SK-N-SH treated with all-trans-retinoic acid at 6 μM for 48 hours (cell line): Measurements from ENCODE around the gene CSGALNACT2.

Experiments
- ATAC-seq: fragments of 200-7000 bp; cut with Tn5 transposase; 3 replicates; pipeline ENCODE4 v1.9.1; 2020; ENCODE audit warnings: mild to moderate bottlenecking, moderate library complexity
- ARNTL ChIP-seq: fragments of 450-650 bp; formaldehyde crosslinking; IDR thresholded peaks from 2 replicates; pipeline ENCODE4 v1.5.0; 2020; ENCODE audit warnings: low read depth, mild to moderate bottlenecking, moderate library complexity, borderline replicate concordance
- BACH2 ChIP-seq: fragments of 250-450 bp; sonication (Bioruptor Pico); IDR thresholded peaks from 2 replicates; pipeline ENCODE4 v1.9.0; 2021; ENCODE audit warnings: mild to moderate bottlenecking, borderline replicate concordance
- CSDC2 ChIP-seq: fragments of 250-450 bp; sonication (Bioruptor Pico); IDR thresholded peaks from 2 replicates; pipeline ENCODE4 v1.5.0; 2020; ENCODE audit warnings: mild to moderate bottlenecking, moderate library complexity
- ESRRG ChIP-seq: fragments of 250-450 bp; sonication (Bioruptor Pico); IDR thresholded peaks from 2 replicates; pipeline ENCODE4 v1.6.1; 2021; ENCODE audit warnings: mild to moderate bottlenecking
- GLIS3 ChIP-seq: fragments of 250-450 bp; sonication (Bioruptor Pico); IDR thresholded peaks from 2 replicates; pipeline ENCODE4 v1.5.0; 2020; ENCODE audit warnings: mild to moderate bottlenecking, moderate library complexity
- ISL1 ChIP-seq: fragments of 250-450 bp; sonication (Bioruptor Pico); IDR thresholded peaks from 2 replicates; pipeline ENCODE4 v2.1.2; 2022; ENCODE audit warnings: mild to moderate bottlenecking, moderate library complexity
- OSR1 ChIP-seq: fragments of 250-450 bp; sonication (Bioruptor Pico); IDR thresholded peaks from 2 replicates; pipeline ENCODE4 v1.8.0; 2022; ENCODE audit warnings: moderate library complexity, mild to moderate bottlenecking, inconsistent platforms
- PPARA ChIP-seq: fragments of 250-450 bp; sonication (Bioruptor Pico); IDR thresholded peaks from 2 replicates; pipeline ENCODE4 v1.5.0; 2020; ENCODE audit warnings: mild to moderate bottlenecking, borderline replicate concordance
- SNAI2 ChIP-seq: fragments of 250-450 bp; sonication (Bioruptor Pico); IDR thresholded peaks from 2 replicates; pipeline ENCODE4 v1.5.0; 2020; ENCODE audit warnings: mild to moderate bottlenecking, moderate library complexity
- TCF4 ChIP-seq: fragments of 250-450 bp; sonication (Bioruptor Pico); IDR thresholded peaks from 2 replicates; pipeline ENCODE4 v1.8.0; 2021; ENCODE audit warnings: mild to moderate bottlenecking, moderate library complexity, borderline replicate concordance
- TOX ChIP-seq: fragments of 250-450 bp; sonication (Bioruptor Pico); IDR thresholded peaks from 2 replicates; pipeline ENCODE4 v1.8.0; 2021; ENCODE audit warnings: mild to moderate bottlenecking, moderate library complexity, borderline replicate concordance
- ZC3H10 ChIP-seq: fragments of 250-450 bp; sonication (Bioruptor Pico); IDR thresholded peaks from 2 replicates; pipeline ENCODE4 v1.5.1; 2021; ENCODE audit warnings: mild to moderate bottlenecking, moderate library complexity
- ZFP3 ChIP-seq: fragments of 250-450 bp; sonication (Bioruptor Pico); IDR thresholded peaks from 2 replicates; pipeline ENCODE4 v1.5.0; 2020; ENCODE audit warnings: mild to moderate bottlenecking, moderate library complexity
- ZFP30 ChIP-seq: fragments of 450-650 bp; formaldehyde crosslinking; IDR thresholded peaks from 2 replicates; pipeline ENCODE4 v1.5.0; 2022; ENCODE audit warnings: mild to moderate bottlenecking, moderate library complexity
- ZNF565 ChIP-seq: fragments of 450-650 bp; formaldehyde crosslinking; conservative IDR thresholded peaks from 2 replicates; pipeline ENCODE4 v1.5.0; 2020; ENCODE audit warnings: low read depth, mild to moderate bottlenecking, moderate library complexity
- ZNF70 ChIP-seq: fragments of 450-650 bp; formaldehyde crosslinking; IDR thresholded peaks from 2 replicates; pipeline ENCODE4 v1.5.0; 2020; ENCODE audit warnings: mild to moderate bottlenecking, moderate library complexity
- ZNF8 ChIP-seq: fragments of 450-650 bp; formaldehyde crosslinking; IDR thresholded peaks from 2 replicates; pipeline ENCODE4 v1.5.0; 2020; ENCODE audit warnings: mild to moderate bottlenecking, moderate library complexity
- TF ChIP-seq, protein P1 (sequence below): fragments of 250-450 bp; sonication (Bioruptor Pico); IDR thresholded peaks from 2 replicates; pipeline ENCODE4 v1.8.0; 2021; ENCODE audit warnings: low read depth, mild to moderate bottlenecking, moderate library complexity, borderline replicate concordance
- TF ChIP-seq, protein P2 (sequence below): fragments of 250-450 bp; sonication (Bioruptor Pico); IDR thresholded peaks from 2 replicates; pipeline ENCODE4 v1.8.0; 2020; ENCODE audit warnings: mild to moderate bottlenecking, moderate library complexity, borderline replicate concordance
- TF ChIP-seq, protein P3 (sequence below): fragments of 250-450 bp; sonication (Bioruptor Pico); IDR thresholded peaks from 2 replicates; pipeline ENCODE4 v1.5.1; 2021; ENCODE audit warnings: mild to moderate bottlenecking, moderate library complexity
- TF ChIP-seq, protein P4 (sequence below): fragments of 250-450 bp; sonication (Bioruptor Pico); IDR thresholded peaks from 2 replicates; pipeline ENCODE4 v1.5.0; 2020; ENCODE audit warnings: mild to moderate bottlenecking, moderate library complexity
- TF ChIP-seq, protein P5 (sequence below): fragments of 250-450 bp; sonication (Bioruptor Pico); IDR thresholded peaks from 2 replicates; pipeline ENCODE4 v1.5.1; 2020; ENCODE audit warnings: low read depth, mild to moderate bottlenecking, moderate library complexity

CSGALNACT2 gene

DNA sequence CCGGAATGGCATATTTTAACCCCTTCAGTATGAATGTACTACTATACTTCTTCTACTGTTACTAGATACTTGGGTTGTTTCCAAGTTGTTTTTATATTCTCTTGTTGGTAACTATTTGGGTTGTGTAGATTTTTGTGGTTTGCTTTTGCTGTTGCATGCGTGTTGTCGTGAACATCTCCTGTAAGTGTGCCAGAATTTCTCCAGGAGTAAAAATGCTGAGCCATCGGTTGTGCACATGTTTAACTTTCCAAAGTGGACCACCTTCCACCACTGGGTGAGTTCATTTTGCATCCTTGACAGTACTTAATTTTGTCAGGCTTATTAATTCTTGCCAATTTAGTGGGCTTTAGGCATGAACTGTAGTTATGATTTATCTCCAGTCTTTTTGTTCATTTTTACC, 47.9 kb downstream of the CSGALNACT2 start:
- no peak for ATAC-seq
- TF ChIP-seq ZC3H10 (no peak), ZNF565 (CRISPR knock-in tag) (no peak), GLIS3 (CRISPR knock-in tag) (no peak), ESRRG (CRISPR knock-in tag) (no peak), ZFP3 (CRISPR knock-in tag) (no peak), ARNTL (CRISPR knock-in tag) (no peak), ZNF70 (CRISPR knock-in tag) (no peak), OSR1 (CRISPR knock-in tag) (no peak), TOX (CRISPR knock-in tag) (no peak), SNAI2 (CRISPR knock-in tag) (no peak), PPARA (CRISPR knock-in tag) (no peak), ZNF8 (CRISPR knock-in tag) (no peak), TCF4 (CRISPR knock-in tag) (no peak), ISL1 (CRISPR knock-in tag) (no peak)
- TF ChIP-seq, protein P1, sequence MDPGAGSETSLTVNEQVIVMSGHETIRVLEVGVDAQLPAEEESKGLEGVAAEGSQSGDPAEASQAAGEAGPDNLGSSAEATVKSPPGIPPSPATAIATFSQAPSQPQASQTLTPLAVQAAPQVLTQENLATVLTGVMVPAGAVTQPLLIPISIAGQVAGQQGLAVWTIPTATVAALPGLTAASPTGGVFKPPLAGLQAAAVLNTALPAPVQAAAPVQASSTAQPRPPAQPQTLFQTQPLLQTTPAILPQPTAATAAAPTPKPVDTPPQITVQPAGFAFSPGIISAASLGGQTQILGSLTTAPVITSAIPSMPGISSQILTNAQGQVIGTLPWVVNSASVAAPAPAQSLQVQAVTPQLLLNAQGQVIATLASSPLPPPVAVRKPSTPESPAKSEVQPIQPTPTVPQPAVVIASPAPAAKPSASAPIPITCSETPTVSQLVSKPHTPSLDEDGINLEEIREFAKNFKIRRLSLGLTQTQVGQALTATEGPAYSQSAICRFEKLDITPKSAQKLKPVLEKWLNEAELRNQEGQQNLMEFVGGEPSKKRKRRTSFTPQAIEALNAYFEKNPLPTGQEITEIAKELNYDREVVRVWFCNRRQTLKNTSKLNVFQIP (CRISPR knock-in tag): no peak
- TF ChIP-seq, protein P2, sequence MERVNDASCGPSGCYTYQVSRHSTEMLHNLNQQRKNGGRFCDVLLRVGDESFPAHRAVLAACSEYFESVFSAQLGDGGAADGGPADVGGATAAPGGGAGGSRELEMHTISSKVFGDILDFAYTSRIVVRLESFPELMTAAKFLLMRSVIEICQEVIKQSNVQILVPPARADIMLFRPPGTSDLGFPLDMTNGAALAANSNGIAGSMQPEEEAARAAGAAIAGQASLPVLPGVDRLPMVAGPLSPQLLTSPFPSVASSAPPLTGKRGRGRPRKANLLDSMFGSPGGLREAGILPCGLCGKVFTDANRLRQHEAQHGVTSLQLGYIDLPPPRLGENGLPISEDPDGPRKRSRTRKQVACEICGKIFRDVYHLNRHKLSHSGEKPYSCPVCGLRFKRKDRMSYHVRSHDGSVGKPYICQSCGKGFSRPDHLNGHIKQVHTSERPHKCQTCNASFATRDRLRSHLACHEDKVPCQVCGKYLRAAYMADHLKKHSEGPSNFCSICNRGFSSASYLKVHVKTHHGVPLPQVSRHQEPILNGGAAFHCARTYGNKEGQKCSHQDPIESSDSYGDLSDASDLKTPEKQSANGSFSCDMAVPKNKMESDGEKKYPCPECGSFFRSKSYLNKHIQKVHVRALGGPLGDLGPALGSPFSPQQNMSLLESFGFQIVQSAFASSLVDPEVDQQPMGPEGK (CRISPR knock-in tag): no peak
- TF ChIP-seq, protein P3, sequence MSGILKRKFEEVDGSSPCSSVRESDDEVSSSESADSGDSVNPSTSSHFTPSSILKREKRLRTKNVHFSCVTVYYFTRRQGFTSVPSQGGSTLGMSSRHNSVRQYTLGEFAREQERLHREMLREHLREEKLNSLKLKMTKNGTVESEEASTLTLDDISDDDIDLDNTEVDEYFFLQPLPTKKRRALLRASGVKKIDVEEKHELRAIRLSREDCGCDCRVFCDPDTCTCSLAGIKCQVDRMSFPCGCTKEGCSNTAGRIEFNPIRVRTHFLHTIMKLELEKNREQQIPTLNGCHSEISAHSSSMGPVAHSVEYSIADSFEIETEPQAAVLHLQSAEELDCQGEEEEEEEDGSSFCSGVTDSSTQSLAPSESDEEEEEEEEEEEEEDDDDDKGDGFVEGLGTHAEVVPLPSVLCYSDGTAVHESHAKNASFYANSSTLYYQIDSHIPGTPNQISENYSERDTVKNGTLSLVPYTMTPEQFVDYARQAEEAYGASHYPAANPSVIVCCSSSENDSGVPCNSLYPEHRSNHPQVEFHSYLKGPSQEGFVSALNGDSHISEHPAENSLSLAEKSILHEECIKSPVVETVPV: no peak
- TF ChIP-seq, protein P4, sequence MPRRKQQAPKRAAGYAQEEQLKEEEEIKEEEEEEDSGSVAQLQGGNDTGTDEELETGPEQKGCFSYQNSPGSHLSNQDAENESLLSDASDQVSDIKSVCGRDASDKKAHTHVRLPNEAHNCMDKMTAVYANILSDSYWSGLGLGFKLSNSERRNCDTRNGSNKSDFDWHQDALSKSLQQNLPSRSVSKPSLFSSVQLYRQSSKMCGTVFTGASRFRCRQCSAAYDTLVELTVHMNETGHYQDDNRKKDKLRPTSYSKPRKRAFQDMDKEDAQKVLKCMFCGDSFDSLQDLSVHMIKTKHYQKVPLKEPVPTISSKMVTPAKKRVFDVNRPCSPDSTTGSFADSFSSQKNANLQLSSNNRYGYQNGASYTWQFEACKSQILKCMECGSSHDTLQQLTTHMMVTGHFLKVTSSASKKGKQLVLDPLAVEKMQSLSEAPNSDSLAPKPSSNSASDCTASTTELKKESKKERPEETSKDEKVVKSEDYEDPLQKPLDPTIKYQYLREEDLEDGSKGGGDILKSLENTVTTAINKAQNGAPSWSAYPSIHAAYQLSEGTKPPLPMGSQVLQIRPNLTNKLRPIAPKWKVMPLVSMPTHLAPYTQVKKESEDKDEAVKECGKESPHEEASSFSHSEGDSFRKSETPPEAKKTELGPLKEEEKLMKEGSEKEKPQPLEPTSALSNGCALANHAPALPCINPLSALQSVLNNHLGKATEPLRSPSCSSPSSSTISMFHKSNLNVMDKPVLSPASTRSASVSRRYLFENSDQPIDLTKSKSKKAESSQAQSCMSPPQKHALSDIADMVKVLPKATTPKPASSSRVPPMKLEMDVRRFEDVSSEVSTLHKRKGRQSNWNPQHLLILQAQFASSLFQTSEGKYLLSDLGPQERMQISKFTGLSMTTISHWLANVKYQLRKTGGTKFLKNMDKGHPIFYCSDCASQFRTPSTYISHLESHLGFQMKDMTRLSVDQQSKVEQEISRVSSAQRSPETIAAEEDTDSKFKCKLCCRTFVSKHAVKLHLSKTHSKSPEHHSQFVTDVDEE: no peak

DNA sequence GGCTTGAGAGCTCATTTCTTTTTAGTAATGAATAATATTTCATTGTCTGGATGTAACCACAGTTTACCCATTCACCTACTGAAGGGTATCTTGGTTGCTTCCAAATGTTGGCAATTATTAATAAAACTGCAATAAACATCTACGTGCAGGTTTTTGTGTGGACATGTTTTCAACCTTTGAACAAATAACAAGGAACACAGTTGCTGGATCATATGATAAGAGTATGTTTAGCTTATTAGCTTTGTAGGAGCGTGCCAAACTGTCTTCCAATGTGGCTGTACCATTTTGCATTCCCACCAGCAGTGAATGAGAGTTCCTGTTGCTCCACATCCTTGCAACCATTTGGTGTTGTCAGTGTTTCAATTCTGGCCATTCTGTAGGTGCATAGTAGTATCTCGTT, 49.0 kb downstream of the CSGALNACT2 start:
- ATAC-seq: no peak
- TF ChIP-seq ZNF565 (CRISPR knock-in tag) (no peak), CSDC2 (CRISPR knock-in tag) (no peak), PPARA (CRISPR knock-in tag) (no peak), ZFP30 (CRISPR knock-in tag) (no peak), ZNF8 (CRISPR knock-in tag) (no peak), ZFP3 (CRISPR knock-in tag) (no peak), ISL1 (CRISPR knock-in tag) (no peak), ZC3H10 (no peak), GLIS3 (CRISPR knock-in tag) (no peak), ZNF70 (CRISPR knock-in tag) (no peak), BACH2 (CRISPR knock-in tag) (no peak)
- TF ChIP-seq, protein P1 (CRISPR knock-in tag): no peak
- TF ChIP-seq, protein P2 (CRISPR knock-in tag): no peak
- TF ChIP-seq, protein P3: no peak
- TF ChIP-seq, protein P5, sequence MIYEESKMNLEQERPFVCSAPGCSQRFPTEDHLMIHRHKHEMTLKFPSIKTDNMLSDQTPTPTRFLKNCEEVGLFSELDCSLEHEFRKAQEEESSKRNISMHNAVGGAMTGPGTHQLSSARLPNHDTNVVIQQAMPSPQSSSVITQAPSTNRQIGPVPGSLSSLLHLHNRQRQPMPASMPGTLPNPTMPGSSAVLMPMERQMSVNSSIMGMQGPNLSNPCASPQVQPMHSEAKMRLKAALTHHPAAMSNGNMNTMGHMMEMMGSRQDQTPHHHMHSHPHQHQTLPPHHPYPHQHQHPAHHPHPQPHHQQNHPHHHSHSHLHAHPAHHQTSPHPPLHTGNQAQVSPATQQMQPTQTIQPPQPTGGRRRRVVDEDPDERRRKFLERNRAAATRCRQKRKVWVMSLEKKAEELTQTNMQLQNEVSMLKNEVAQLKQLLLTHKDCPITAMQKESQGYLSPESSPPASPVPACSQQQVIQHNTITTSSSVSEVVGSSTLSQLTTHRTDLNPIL (CRISPR knock-in tag): no peak
- TF ChIP-seq, all 23 proteins: peak for 0
